Measurements from ENCODE around the gene PXYLP1.
"Not testable (repeated sequence)": the region's sequence is repeated elsewhere in the genome, so short reads cannot be mapped to it uniquely, and the experiment has no call there.

Gene PXYLP1

DNA sequence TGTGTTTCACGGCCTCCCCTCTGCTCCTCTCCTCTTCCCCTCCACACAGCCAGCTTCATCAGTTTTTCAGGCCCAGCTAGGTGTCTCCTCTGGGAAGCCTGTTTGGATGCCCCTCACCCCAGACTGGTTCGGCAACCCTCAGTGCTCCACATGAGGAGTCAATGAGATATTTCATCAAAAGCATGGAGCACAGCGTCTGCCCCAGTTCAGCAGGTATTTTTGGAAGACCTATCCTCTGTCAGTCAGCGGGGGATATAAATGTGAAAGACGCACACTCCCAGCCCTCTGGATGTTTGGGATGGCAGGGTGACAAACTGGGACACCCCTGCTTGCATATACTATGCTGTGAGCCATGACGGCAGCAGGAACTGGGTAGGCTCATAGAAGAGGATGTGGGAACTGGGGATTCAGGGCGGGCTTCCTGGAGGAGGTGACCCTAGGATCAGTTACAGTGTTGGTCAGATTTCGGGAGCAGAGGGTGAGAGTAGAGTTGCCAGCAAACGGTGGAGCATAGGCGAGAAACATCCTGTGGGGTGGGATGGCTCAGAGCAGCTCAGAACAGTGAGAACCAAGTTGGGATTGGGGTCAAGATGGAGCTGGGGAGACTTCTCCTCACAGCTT, 42.9 kb downstream of the PXYLP1 start:
- DNase-seq, result no peak

DNA sequence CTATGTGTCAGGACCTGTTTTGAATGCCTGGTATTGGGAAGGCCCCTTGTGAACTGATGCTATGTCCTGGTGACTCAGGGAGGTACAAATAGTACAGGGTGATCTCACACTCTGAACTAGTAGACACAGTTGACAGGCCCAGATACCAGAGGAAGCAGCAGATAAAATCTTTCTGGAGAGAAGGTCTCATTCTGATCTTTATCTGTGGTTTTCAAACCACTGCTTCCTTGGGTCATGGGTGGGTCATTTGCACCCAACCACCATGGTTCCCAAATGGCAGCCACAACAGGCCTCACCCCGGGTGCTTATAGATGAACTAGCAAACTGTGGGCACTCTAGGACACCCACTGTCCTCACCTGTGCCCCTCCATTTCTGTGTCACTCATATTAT, 43.4 kb downstream of the PXYLP1 start:
- peak; percentile 32 for DNase-seq

- no peak for DNase-seq
These were observed 43.9 kb downstream of the PXYLP1 start for GRCh38 chr3:141275511-141275910.

DNA sequence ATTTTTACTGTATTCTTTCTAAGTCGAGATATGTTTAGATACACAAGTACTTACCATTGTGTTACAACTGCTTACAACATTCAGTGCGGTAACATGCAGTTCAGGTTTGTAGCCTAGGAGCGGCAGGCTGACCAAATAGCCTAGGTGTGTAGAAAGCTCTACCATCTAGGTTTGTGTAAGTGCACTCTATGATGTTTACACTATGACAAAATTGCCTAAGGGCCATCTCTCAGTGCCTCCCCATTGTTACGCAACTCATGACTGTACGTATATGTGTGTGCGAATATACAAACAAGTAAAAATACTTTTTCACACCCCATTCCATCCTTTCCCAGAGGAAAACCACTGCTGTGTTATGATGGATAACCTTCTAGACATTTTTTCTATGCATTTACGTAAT, 44.3 kb downstream of the PXYLP1 start:
- DNase-seq, result no peak

DNA sequence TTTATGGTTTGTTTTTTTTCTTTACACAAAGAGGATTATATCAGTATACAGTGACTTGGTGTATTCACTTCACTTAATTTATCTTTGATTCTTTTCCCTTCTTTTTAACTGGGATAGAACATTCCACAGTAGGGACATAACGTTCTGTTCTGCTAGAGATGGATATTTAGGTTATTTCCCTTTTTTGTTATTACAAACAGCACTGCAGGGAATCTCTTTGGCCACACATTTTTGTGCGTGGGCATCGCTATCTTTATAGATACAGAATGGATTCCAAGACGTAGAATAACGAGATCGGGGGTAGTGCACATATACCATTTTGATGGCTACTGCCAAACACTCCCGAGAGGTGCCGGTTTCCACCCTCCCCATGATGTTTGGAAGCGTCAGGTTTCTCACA, 44.8 kb downstream of the PXYLP1 start:
- DNase-seq, result no peak

DNA sequence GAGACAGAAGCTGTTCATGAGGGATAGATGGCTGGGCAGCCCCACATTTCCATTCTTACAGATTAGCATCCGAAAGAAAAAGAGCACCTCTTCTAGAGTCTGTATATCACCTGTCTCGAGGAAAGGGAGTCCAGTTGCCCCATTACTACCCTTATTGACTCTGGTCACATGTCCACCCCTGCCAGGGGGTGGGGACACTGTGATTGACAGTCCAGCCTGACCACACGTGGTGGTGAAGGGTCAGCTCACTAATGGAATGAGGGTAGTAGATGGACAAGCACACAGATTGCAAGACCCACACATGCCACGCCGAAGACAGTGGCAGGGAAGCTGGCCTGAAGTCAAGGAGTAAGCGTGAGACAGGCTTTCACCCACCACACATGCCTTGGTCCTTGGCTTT, 45.8 kb downstream of the PXYLP1 start:
- DNase-seq, result no peak

GRCh38 chr3:141278196-141279076, 46.8 kb downstream of the PXYLP1 start:
- no peak for DNase-seq

- DNase-seq, result no peak
These were observed 47.7 kb downstream of the PXYLP1 start for GRCh38 chr3:141279077-141279967.

DNA sequence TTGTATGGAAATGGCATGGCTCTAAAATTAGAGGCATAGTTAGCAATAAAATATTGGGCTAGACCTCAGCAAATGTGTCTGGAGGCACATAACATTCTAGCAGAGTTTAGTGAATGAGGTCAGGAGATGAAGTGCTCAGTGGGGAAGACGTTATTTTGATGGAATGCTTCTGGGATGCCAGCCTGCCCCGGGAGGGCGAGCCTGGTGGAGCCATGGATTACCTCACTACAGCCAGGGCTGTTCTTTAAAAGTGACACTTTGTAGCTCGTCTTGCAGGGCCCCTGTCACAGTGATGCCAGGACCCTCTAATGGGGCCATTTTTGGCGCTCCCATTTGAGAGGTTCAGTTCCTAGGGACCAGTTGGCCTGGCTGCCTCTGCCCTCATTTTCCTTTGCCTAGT, 48.5 kb downstream of the PXYLP1 start:
- no peak for DNase-seq

DNA sequence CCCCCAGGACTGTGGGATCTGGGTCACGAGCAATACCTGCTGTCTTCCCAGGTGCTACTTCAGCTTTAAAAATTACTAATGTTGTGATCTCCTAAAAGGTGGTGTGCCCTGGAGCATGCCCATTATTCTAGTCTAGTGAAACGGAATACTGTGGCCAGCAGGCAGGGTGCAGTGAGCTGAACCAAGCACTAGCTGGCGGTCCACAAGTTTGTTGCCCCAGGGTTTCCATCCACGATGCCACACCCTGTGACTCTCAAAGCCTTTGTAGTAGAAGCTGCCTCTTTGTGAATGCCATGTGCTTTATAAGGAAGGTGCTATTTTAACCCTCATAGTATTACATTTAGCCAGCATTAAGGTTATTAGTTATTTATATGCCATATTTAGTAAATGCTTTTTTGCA, 49.1 kb downstream of the PXYLP1 start:
- DNase-seq, result no peak

DNA sequence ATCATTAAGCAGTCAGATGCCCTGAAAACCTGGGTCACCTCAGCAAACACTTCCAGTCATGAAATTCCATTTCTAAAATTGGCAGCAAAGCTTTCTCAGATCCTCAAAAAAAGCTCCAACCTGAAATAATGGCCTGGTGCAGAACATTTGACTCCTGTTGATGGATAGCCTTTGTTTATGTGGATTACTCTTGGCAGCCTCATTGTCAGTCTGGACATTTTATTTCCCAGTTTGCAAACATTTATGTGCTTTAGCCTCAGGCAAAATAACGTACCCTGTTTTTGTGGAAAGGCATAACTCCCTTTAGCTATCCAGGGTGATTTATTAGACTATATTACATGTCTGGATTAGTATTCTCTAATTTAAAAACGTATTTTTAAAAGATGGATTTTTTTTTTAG, 53.9 kb downstream of the PXYLP1 start:
- DNase-seq, result no peak

DNA sequence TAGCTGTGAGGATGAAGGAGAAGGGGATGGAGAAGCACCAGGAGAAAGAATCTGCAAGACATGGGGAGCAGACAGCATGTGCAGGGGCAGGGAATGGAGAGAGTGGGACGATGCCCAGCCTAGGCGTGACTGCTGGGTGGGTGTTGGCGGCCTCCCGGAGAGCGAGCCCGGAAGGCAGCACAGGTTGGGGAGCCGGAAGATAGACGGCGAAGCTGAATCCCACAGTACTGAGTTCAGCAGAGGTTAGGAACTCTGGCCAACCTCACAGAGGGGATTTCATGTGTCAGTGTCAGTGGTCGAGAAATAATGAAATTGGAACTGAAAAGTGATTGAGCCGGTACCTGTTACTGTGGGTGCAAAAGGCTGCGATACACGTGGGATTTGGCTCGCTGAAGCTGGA, 55.2 kb downstream of the PXYLP1 start:
- DNase-seq, result no peak

DNA sequence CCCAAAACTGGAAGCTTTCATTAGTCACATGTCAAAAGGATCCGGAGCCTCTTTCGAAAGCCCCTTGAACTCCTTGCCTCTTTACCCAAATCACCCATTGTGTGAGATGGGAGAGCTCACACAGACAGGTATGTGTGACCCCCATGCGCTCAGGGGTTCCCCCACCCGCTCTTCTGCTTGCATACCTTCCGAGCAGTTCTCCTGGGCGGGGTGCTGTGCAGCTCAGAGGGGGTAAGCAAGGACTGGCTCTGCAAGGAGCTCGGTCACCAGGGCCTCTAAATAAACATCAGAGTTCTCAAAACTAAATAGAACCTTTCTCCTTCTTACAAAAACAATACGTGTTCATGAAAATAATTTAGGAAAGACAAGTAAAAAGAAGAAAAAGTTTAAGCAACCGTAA, 55.7 kb downstream of the PXYLP1 start:
- no peak for DNase-seq

- no peak for DNase-seq
These were observed 56.8 kb downstream of the PXYLP1 start for GRCh38 chr3:141288336-141288990.

GRCh38 chr3:141289228-141289772, 57.7 kb downstream of the PXYLP1 start:
- no peak for DNase-seq

DNA sequence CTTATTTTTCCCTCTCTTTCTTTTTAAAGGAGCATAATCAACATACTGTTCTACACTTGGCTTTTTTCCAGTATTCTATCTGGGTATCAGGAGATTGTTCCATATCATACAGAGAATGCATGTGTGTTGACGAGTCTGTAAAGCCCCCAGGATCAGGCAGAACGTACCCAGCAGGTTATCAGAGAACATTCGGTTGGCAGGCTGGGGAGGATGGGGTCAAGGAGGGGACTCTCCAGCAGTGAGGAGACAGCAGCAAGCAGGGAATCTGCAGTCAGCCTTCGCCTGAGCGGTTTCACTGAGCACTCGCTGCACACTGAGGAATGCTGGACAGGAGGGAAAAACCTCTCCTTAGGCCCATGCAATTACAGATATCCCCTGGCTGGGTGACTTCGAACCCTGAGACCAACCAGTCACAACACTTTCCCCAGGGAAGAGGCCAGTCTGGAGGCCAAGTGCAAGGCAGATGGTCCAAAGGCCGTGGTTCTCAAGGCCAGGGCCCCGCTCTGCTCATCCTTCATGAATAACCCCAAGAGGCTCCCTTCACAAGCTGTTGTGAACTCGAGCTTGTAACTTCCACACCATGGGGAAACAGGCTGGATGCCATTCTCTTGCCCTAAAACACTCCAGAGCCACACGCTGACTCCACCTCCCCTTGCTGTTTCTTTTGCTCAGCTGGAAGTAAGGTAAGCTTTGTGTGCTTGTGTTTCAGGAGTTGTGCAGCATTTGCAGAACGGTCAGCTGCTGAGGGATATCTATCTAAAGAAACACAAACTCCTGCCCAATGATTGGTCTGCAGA, 60.1 kb downstream of the PXYLP1 start:
- no peak for DNase-seq

- no peak for DNase-seq
These were observed 60.9 kb downstream of the PXYLP1 start for GRCh38 chr3:141292356-141293058.

DNA sequence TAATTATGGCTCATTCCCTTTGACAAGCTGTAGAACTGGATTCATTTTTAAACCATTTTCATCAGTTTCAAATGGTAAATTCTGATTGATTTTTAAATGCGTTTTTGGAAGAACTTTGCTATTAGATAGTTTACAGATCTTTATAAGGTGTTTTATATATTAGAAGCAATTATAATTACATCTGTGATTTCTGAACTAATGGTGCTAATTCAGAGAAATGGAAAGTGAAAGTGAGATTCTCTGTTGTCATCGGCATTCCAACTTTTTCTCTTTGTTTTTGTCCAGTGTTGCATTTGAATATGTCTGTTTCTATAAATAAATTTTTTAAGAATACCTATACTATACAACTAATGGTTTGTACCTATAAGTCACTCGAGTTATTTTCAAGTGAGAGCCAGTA, 62.7 kb downstream of the PXYLP1 start:
- DNase-seq, result no peak

GRCh38 chr3:141294848-141295247, 63.2 kb downstream of the PXYLP1 start:
- no peak for DNase-seq

GRCh38 chr3:141300426-141300825, 68.8 kb downstream of the PXYLP1 start:
- not testable (repeated sequence) for DNase-seq

Data from stimulated activated CD4-positive, alpha-beta T cell treated with anti-CD3 and anti-CD28 coated beads, Interleukin-1b, Interleukin-23, amount 100 ng/mL, for 48 hours (primary cell).